Left forelimb (tissue), 1 donor: ENCODE results near the gene RAPGEF1.

ENCODE experiments used
- DNase-seq: peaks from one replicate; pipeline ENCODE4 v3.0.0-alpha.2; 2018; ENCODE audit warnings: low spot score

RAPGEF1 gene

DNA sequence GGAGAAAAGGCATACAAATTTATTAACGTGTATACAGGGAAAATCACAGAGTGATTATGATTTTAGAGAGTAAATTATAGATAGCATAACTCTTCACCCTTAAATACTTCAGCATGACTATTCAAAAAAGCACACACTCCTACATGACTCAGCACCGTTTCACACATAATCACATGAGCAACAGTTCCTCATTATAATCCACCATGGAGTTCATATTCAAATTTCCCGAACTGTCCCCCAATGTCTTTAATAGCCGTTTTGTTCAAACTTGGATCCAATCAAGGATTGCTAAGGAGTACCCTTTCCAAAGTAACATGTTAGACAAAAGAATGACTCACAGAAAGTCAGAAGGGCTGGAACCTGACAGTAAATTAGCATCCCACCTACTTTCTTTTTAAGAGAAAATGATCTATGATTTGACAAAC, 32.1 kb downstream of the RAPGEF1 start:
- no peak for DNase-seq

DNA sequence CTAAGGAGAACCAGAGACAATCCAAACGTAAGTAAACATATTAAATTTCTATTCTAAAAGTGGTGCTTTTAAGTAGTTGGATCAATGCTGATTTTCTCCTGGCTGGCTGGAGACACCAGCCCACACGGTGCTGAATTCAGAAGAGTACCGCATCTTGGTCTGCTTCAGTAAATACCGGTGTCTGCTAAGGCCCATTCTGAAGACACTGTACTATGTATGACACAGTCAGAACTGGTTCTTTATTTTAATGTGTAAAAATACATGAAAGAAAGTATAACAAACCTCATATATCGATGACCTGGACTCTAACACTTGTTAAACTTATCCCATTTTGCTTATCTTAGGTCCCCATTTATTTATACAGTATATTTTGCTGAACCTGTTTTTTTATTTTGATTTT, 32.8 kb downstream of the RAPGEF1 start:
- DNase-seq = no peak

DNA sequence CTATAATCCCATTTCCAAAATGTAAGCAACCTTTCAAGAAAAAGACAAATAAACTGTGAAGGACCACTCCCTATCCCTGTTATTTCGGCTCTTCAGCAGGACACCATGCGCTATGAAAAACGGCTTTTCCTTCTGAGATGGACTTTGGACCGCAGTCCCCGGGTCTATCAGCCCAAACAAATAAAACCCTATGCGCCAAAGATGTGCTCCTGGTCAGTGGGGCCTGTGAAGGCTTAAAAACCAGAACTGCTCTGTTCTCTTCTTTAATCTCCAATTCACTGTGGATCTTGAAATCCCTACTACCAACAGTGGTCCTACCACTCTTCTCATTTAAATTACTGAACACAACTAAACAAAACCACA, 33.3 kb downstream of the RAPGEF1 start:
- no peak for DNase-seq

DNA sequence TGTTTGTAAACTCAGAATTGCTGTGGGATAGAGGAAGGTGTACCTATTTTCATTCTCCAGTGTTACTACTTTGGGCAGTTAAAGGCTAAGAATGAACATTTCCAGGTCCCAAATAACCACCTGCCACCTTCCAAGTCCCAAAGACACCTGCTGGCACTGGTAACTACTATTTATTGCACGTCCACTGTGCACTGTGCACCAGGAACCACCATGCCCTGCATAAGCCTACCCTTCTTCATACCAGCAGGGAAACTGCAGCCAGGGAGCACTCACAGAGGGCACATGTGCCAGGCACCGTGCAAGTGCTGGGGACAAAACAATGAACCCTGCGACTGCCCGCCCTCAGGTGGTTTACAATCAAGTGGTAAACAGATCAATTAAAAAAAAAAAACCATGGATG, 34.9 kb downstream of the RAPGEF1 start:
- DNase-seq = no peak

DNA sequence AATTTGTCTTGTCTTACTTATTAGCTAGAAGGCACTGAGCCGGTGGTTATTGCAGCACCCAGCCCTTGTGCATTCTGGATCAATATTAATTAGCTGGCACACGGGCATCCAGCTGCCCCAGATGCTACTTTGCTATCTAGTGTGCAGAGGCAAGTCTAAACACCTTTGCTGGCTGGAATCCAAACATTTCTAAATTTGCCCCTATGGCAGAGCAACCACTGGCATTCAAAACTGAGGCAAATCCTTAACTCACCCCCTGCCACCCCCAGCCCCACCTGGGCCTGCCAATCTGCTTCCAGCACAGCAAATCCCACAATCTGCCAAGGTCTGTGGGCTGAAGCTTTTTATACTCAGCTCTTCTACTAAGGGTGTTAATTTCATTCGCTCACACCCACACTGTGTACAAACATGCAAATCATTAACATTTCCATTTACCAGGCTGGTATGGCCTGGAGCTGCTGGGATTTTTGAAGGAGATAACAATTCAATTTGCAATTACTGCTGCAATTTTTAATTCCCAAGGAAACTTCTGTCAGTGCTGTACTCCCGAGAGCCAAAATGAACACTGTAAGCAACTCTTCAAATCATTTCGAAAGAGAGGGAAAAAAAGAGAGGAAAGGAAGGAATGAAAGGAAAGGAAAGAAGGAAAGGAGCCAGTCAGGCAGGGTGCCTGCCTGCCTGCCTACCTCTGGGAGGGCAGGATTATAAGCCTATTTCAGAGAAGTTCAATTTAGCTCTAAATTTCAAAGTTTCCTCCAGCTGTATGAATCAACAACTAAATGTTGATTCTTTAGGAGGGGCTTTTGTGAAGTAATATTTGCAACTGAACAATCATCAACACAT, 35.5 kb downstream of the RAPGEF1 start:
- no peak for DNase-seq

DNA sequence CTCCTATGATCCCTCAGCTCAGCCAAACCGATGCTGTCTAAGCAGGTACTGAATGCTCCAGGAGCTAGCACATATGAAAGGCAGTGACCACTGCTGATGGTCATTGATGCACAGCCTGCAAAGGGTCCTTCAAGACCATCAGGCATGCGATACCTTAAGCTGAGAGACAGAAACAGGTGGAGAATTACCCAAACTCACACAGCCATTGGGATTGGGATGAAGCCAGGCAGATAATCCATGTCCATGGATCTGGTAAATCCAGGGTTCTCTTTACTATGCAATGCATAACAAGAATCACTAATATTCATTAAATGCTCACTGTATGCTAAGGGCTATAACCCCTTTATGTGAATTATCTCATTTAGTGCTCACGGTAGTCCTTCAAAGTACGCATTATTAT, 36.2 kb downstream of the RAPGEF1 start:
- no peak for DNase-seq

DNA sequence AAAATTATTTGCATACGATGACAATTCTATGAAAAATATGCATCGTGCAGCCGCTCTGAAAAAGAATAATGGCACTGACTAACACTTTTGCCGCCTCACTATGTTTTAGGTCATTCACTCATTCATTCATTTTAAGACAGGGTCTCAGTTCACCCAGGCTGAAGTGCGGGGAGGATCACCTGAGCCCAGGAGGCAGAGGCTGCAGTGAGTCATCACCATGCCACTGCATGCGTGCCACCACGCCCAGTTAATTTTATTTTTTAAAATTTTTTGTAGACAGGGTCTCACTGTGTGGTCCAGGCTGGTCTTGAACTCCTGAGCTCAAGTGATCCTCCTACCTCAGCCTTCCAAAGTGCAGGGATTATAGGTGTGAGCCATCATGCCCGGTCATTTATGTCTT, 37.0 kb downstream of the RAPGEF1 start:
- no peak for DNase-seq

DNA sequence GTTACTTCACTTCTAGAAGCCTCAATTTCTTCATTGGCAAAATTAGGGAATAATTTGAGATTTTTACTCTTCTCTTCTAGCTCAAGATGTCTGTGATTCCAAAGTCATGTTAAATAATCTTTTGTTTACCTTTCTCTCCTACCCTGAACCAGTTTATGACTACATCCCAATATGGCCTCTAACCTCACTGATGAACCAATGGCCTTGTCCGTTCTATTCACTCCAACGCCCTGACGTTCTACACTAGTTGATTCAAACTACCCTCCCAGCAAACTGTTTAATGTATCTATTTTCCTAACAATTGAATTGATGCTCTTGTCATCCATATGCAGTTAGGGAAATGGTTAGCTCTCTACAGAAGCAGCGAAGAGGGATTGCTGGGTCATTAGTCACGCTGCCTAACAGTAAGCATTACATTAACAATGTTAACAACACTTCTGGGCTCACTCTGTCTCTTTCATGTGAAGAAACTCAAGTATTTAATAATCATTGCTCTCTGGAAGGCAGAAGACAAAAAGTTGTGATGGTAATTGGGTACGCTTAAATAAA, 38.0 kb downstream of the RAPGEF1 start:
- no peak for DNase-seq

DNA sequence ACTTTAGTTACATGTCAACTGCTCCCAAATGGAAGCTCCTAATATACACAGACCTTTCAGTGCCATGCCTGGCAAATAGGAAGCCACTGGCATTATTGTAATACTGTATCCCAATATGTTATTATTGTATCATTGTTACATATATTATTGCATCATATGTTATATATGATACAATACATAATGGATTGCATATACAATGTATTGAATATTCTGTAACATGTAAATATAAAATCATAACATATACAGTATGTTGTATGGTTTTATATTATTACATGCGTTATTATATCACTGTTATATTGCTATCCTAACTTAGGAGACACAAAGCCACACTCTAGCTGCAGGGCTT, 38.5 kb downstream of the RAPGEF1 start:
- no peak for DNase-seq

DNA sequence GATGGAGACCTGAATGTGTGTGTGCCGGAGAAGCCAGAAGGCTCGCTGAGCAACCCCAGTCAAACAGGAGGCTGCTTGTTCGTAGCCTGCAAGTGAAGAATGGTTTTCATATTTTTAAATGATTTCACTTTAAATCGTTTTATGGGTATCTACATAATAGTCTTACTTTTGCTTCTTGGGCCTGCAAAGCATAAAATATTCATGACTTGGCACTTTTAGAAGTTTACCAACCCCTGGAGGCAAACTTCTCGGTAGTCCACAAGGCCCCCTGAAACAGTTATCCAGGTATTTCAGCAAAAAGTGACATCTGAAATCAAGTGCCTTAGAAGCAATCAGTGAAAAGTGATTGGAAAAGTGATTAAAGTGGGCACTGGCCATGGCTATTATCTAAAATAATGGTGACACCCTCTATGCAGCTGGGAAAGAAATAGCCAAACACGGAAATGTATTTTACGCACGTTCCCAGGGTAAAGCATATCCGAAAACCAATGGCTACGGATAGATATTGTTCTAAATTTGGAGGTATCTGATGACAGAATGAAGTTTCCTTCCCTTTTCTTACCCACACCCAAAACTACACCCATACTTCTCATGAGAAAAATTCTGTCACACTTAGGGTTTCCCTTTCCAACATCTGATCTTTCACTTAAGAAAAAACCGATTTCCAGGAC, 39.0 kb downstream of the RAPGEF1 start:
- no peak for DNase-seq

DNA sequence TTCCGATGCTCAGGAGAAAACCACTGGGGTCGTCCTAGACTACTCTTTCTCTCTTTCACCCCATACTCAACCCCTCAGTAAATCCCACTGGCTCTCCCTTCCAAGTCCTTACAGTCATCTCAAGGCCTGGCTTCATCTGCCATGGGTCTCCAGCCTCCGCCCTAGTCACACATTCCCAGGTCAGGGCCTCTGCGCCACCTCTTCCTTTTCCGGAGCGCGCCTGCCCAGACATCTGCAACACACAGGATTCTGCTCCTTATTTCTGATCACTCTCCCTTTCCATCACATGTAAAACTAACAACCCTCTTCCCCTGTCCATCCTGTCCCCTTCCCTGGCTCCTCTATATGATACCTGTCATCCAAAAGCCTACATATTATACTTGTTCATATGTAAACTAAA, 39.8 kb downstream of the RAPGEF1 start:
- no peak for DNase-seq

DNA sequence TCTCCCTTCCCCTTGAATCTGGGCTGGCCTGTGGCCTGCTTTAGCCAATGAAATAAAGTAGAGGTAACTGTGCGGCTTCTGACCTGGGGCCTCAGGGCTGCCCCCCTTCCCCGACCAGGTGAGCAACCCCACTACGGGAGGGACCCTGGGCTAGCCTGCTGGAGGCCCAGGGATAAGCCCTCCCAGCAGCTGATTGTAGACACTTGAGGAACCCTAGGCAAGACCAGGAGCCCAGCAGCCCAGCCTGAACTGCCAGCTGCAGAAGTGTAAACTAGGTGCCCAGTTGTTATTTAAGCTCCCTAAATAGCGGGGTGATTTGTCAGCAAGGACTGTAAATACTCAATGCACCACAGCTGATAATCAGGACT, 41.3 kb downstream of the RAPGEF1 start:
- no peak for DNase-seq

DNA sequence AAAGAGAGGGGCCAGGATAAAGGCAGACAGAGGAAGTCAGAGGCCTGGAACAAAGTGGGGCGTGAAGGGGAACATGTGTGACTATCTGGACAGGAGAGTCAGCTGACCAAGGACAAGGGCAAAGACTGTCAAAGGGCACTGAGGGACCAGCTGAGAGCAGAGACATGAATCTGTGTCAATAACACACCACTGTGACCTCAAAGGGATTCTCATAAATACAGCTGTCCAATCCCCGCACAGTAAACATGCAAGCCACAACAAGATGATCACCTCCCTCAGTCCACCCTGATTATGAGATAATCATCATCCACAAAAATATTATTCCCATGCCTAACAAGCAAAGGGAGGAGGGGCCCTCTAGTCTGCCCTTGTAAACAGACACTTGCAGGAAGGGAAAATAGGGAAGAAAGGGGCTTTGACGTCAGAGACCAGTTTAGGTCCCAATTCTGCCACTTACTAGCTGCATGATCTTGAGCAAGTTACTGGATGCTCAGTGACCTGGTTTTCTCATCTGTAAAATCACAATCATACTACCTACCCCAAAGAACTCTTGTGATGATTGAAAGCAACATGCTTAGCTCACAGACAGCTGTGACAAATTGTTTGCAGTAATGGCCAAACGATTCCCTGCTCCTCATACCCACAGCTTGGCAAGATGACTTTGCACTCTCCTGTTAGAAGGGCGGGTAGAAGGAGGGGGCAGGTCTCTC, 41.8 kb downstream of the RAPGEF1 start:
- DNase-seq = no peak

DNA sequence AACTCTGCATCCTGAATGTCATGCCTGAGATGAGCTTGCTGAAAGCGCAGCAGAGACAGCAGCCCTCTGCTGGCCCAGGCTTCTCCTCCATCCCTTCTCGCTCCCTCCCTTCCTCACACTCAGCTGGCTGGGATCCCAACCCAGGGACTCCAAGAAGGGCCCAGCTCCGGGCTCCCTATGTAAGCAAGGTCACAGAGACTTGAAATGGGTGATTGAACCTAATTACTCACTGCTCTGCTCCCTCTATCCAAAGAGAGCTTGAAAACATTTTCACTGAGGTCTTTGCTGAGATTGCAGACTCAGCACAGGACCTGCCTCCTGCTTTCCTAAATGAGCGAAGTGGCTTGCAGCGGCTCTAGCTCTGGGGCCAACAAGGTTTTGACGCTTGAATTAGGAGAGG, 42.8 kb downstream of the RAPGEF1 start:
- no peak for DNase-seq

DNA sequence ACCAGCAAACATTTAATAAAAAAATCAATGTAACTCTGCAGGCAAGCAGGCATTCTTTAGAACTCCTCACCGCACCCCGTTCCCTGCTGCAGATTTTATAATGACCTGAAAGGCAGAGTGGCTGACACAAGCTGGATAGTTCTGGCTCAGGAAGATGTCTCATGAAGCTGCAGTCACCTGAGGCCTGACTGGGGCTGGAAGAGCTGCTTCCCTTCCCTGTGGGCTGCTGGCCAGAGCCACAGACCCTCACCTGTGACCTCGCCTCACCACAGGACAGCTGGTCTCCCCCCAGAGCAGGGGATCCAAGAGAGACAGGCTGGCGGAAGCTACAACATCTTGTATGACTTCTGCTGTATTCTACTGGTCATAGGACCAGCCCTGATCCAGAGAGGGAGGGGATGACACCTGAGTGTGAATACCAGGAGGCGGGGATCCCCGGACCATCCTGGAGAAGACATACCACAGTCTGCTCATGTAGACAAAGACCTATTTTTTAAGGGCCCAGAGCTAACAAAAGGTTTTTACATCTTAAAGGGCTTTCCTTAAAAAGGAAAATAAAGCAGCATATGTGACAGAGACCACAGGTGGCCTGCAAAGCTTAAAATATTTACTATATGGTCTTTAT, 43.9 kb downstream of the RAPGEF1 start:
- DNase-seq = no peak

DNA sequence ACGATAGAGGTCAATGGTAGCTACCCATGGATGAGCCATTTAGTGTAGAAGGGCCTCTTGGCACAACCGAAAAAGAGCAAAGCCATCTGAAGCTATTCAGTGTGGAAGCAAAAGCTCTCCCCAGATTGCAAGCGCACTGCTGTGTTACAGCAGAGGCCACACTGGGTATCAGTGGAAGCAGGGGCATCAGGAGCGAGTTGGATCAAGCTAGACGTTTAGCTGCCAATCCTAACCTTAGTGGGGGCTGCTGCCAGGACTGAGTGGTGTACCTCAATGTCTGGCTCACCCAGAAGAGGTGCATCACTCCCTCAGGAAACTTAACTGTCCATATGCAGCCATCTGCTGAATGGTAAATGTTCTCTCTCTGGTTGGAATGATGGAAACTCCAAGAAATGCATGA, 44.5 kb downstream of the RAPGEF1 start:
- no peak for DNase-seq

DNA sequence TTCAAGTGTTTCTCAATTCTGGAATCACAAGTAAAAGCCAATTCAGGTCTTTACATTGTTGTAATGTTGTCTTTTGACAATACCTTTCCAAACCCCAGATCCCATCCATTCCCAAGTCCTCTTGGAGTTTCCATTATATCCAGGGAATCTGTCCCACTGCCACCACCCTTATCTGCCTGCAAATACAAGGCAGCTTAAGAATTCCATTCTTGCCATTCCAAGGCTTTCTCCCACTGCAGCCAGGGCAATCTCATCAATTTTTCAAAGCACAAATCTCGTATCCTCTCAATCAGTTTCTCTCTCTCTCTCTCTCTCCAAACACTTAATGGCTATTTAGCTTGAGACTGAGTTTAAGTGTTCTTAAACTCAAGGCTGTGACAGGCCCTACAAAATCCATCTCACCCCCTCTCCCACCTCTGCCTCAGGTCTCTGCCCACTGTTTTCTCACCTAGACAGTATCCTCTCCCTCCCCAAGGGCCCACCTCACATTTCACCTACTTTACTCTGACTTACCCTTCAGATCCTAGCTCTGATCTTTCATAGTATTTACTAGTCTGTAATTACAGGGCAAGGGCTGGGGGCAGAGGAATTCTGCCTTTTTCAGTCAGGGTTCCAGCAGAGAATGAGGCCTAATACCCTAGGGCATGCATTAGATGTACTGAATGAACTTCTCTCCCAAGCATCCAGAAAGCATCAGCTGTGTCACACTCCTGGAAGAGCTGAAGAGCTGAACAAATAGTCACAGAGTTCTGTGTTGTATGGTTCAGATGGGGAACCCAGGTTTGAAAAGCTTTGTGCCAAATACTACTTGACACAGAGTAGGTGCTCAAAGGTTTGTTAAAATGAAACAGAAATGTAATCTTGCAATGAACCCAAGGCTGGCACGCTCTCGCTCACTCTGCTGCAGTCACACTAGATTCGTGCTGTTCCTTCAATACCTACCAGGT, 46.0 kb downstream of the RAPGEF1 start:
- no peak for DNase-seq

DNA sequence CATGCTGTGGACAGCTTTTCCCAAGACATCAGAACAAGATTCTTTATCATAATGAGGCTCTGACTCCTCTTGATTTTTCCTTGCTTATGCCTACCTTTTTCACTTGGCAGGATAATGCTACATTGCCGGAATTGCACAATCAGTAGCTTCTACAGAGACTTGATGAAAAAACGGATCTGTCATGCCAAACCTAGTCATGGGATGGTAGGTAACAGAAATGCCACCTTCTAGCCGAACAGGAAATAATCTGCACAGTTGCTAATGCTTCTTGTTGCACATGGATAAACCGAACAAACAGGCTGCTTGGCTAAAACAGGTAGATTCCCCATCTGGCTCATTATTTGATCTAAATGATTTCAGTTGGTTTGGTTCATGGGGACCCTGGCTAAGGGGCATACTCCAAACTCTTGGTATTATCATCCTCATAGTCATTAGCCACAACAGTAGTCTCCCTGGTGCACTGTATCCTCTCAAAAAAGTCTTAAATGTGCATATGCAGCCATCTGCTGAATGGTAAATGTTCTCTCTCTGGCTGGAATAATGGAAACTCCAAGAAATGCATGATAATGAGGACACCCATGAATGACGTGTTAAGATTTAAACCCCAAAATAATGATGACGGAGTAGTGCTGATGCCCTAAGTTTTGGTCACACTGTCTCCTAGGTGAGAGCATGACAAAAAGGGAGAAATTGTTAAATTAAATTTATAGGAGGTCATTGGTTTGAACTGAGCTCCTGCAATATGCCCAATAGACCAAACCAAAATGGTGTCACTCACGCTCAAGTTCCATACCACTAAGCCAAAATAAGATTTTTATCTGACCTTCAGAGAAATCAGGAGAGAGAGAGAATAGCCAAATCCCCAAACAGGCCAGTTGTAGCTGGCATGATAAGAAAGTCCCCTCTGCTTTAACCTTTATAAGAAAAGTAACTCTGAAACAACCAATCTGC, 47.0 kb downstream of the RAPGEF1 start:
- no peak for DNase-seq

DNA sequence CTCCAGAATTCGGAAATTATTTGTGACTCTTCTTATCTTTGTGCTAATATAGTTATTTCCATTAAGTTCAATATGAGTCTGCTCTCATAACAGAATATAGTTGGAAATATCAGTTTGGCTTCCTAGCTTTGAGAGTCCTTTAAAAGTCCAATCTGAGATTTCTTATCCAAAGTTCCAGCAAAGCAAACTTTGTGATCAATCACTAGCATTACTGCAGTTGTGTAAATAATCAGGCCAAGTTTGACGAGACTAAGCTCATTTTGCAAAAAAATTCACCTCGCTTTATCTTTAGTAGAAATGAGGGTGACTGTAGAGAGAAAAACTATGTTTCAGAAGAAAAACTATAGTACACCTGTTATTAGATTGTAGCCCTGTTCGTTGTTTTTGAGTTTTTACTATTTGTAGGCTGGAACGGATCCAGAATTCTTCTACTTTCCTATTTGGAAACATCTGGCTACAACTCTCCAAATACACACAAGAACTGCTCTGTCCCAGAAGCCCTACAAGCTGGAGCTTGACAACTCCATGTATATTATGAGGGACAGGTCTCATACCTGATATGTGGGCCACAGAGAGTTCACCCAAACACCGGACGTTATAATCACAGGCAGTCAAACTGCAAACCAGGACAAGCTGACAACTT, 47.8 kb downstream of the RAPGEF1 start:
- DNase-seq = no peak
